Articular chondrocyte of knee joint (primary cell): Measurements from ENCODE around the gene CSTF2T. TPM values are rescaled to one million over a fixed set of nuclear protein-coding genes. Genes with fewer than 3 reads are reported as not detected.

Experiments used
- total RNA-seq: library from RNA; depleted of rRNA; stranded (reverse); fragments of >200 nt; gene quantifications from 2 replicates; pipeline ENCODE4 v1.2.3, GENCODE V29; 2012

CSTF2T gene
- 20.9 and 21.6 TPM in 2 replicates for total RNA-seq

GRCh38 chr10:51699475-51700227, at the start of gene CSTF2T:
Gene CSTF2T (minus strand): TSS chr10:51699595. CDS start chr10:51699549, 46 bp downstream.

